ENCODE data around the gene TMPRSS11E.
"Not testable (repeated sequence)": the region's sequence is repeated elsewhere in the genome, so short reads cannot be mapped to it uniquely, and the experiment has no call there.

TMPRSS11E gene

GRCh38 chr4:68407868-68408190 is 39.4 kb upstream of the TMPRSS11E start:
- no peak for DNase-seq (ENCODE audit: low read depth, low spot score)
- H3K4me3 ChIP-seq (ENCODE audit: low read depth, low read length), result no peak overlapping the region
- CTCF ChIA-PET, result no interaction called here
- TF ChIP-seq, protein P1, sequence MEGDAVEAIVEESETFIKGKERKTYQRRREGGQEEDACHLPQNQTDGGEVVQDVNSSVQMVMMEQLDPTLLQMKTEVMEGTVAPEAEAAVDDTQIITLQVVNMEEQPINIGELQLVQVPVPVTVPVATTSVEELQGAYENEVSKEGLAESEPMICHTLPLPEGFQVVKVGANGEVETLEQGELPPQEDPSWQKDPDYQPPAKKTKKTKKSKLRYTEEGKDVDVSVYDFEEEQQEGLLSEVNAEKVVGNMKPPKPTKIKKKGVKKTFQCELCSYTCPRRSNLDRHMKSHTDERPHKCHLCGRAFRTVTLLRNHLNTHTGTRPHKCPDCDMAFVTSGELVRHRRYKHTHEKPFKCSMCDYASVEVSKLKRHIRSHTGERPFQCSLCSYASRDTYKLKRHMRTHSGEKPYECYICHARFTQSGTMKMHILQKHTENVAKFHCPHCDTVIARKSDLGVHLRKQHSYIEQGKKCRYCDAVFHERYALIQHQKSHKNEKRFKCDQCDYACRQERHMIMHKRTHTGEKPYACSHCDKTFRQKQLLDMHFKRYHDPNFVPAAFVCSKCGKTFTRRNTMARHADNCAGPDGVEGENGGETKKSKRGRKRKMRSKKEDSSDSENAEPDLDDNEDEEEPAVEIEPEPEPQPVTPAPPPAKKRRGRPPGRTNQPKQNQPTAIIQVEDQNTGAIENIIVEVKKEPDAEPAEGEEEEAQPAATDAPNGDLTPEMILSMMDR (IDR thresholded peaks at IDR 0.05; ENCODE audit: insufficient read depth, low read length, missing control alignments), result no peak
- POLR2A ChIA-PET, result no interaction called here

GRCh38 chr4:68410149-68410548 is 37.1 kb upstream of the TMPRSS11E start:
- ChIA-PET CTCF (interaction anchor here (1.4 kb wide), 1 partner anchor 35 kb away, joined by 4 read pairs; no protein-coding TSS in a partner anchor), POLR2A (no interaction called here)
- TF ChIP-seq, protein P1 (IDR thresholded peaks at IDR 0.05; ENCODE audit: insufficient read depth, low read length, missing control alignments), result no peak
- H3K4me3 ChIP-seq (ENCODE audit: low read depth, low read length), result no peak overlapping the region
- DNase-seq (ENCODE audit: low read depth, low spot score), result no peak

DNA sequence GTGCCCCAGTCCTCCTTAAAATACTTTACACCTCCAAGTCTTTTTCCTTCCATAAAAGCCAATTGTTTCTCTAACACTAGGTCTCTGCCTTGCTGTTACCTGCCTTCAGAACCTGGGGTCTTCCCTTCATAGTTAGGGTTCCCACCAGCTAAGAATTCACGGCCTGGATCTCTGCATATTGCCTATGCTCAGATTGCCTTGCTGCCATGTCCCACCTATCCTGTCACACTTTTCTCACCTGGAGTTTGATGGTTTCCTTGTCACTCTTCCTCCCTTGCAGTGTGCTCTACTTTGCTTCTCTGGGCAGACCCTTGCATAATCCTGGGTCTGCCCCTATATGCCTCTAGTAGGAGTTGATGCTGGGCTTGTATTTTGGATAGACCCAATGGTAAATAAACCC is 36.6 kb upstream of the TMPRSS11E start:
- no peak for DNase-seq (ENCODE audit: low read depth, low spot score)
- H3K4me3 ChIP-seq (ENCODE audit: low read depth, low read length), result no peak overlapping the region
- TF ChIP-seq, protein P1 (IDR thresholded peaks at IDR 0.05; ENCODE audit: insufficient read depth, low read length, missing control alignments), result no peak
- ChIA-PET CTCF (no interaction called here), POLR2A (no interaction called here)

GRCh38 chr4:68412031-68412430 is 35.2 kb upstream of the TMPRSS11E start:
- POLR2A ChIA-PET; CTCF ChIA-PET; DNase-seq (ENCODE audit: low read depth, low spot score); H3K4me3 ChIP-seq (ENCODE audit: low read depth, low read length): not testable (repeated sequence)

DNA sequence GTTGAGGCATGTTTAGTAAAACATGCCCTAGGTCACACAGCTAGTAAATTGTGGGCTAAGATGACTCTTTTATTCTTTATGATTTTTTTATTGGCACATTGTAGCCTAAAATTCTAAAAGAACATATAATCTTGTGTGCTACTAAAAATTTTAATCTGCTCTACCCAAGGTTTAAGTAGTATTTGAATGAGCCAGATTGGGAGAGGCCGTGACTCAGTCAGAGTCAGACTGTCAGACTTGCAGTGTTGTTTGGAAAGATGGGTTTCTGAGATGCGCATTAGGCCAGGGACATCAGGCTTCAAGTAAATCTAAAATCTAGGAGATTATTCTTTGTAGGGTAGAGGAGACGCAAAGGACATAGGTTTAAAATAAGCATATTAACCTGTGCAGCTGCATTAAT is 30.7 kb upstream of the TMPRSS11E start:
- no peak overlapping the region for H3K4me3 ChIP-seq (ENCODE audit: low read depth, low read length)
- ChIA-PET CTCF (no interaction called here), POLR2A (no interaction called here)
- TF ChIP-seq, protein P1 (IDR thresholded peaks at IDR 0.05; ENCODE audit: insufficient read depth, low read length, missing control alignments), result no peak
- no peak for DNase-seq (ENCODE audit: low read depth, low spot score)

DNA sequence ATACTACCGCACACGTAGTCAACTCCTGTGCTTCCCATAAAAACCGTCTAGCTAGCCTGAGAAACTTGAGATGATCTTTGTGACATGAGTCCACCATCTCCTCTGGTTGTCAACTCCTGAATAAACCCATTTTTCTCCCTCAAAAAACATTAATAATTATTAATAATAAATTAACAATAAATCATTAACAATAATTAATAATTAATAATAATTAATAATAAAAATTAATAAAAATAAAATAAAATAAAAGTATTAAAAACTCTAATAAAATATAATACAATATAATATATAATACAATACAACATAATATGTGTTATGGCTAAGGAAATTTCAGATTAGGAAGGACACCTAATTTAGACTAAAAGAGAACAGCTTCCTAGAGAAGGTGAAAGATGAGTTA is 20.7 kb upstream of the TMPRSS11E start:
- CTCF ChIA-PET, result no interaction called here
- POLR2A ChIA-PET, result no interaction called here
- no peak overlapping the region for H3K4me3 ChIP-seq (ENCODE audit: low read depth, low read length)
- no peak for DNase-seq (ENCODE audit: low read depth, low spot score)
- TF ChIP-seq, protein P1 (IDR thresholded peaks at IDR 0.05; ENCODE audit: insufficient read depth, low read length, missing control alignments), result no peak

GRCh38 chr4:68430337-68430736 is 16.9 kb upstream of the TMPRSS11E start:
- DNase-seq (ENCODE audit: low read depth, low spot score), result no peak
- no peak overlapping the region for H3K4me3 ChIP-seq (ENCODE audit: low read depth, low read length)
- POLR2A ChIA-PET, result no interaction called here
- TF ChIP-seq, protein P1 (IDR thresholded peaks at IDR 0.05; ENCODE audit: insufficient read depth, low read length, missing control alignments), result no peak
- CTCF ChIA-PET, result no interaction called here

Measured in AG04449 (cell line).